ENCODE measurements around the gene GJD4. TPM values are rescaled to one million over a fixed set of nuclear protein-coding genes. Genes with fewer than 3 reads are reported as not detected.

Gene GJD4
- total RNA-seq, 1 experiment from 2014 or later: 0.33 TPM

- Histone ChIP-seq H2AFZ (ENCODE audit: low read length) (no peak overlapping the region), H3K9me2 (replicated peaks; ENCODE audit: low read length) (no peaks in the 10 kb centered on the region), H3K27ac (ENCODE audit: low read length) (no peak overlapping the region), H3K4me1 (ENCODE audit: insufficient read depth, low read length) (no peaks in the 10 kb centered on the region), H3K9ac (ENCODE audit: low read length) (no peak overlapping the region), H3K36me3 (ENCODE audit: low read depth, low read length) (no peaks in the 10 kb centered on the region), H3K9me3 (ENCODE audit: low read length) (no peaks in the 10 kb centered on the region), H3K4me3 (ENCODE audit: low read length) (no peak overlapping the region), H3K79me2 (ENCODE audit: low read length) (no peaks in the 10 kb centered on the region), H3K27me3 (ENCODE audit: low read length) (no peaks in the 10 kb centered on the region), H3K4me2 (ENCODE audit: low read length) (no peak overlapping the region), H4K20me1 (ENCODE audit: low read length) (no peaks in the 10 kb centered on the region), H3F3A (ENCODE audit: low read length, unreplicated experiment) (no peaks in the 10 kb centered on the region)
- intact Hi-C loops (cut with micrococcal nuclease): no loop called here
- ATAC-seq: no peak
- DNase-seq: no peak
- no TSS peak for BruUV-seq (replicated peaks)
- ChIA-PET CTCF (interaction anchor here (0.7 to 0.9 kb wide), 2 partner anchors 17 to 26 kb away, joined by 3 to 4 read pairs; no protein-coding TSS in a partner anchor), POLR2A (ENCODE audit: unreplicated experiment) (no interaction called here)
- no peak for TF ChIP-seq CTCF (conservative IDR thresholded peaks at IDR 0.05; ENCODE audit: low read depth, low read length)
These were observed 16.3 kb upstream of the GJD4 start for GRCh38 chr10:35588836-35589235.

DNA sequence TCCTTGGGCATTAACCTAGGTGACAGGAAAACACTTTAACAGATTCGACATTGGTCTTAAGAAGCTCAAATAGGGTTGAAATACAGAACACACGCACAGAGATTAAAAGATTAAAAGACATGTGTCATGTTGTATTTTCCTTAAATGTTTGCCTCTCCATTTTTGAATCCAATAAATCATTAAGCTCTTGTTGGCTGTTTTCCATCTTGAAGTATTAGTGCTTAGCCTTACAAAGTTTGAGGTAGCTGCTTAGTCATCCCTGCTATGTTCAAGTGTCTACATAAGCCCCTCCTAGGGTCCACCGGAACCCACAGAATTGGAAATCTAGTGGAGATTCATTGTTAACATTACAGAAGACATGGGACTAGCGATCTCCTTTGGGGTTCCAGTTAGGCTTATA lies 12.7 kb upstream of the GJD4 start:
- H3K27me3 ChIP-seq (ENCODE audit: low read length): no peaks in the 10 kb centered on the region
- H3K4me3 ChIP-seq (ENCODE audit: low read length): no peak overlapping the region
- no peaks in the 10 kb centered on the region for H3K9me2 ChIP-seq (replicated peaks; ENCODE audit: low read length)
- intact Hi-C loops (cut with micrococcal nuclease): no loop called here
- ChIA-PET CTCF (no interaction called here), POLR2A (ENCODE audit: unreplicated experiment) (interaction anchor here (0.5 kb wide), 1 partner anchor 1056 kb away, joined by 3 read pairs; no protein-coding TSS in a partner anchor)
- no peak overlapping the region for H2AFZ ChIP-seq (ENCODE audit: low read length)
- no peak overlapping the region for H3K4me2 ChIP-seq (ENCODE audit: low read length)
- no peak overlapping the region for H3K27ac ChIP-seq (ENCODE audit: low read length)
- H4K20me1 ChIP-seq (ENCODE audit: low read length): no peaks in the 10 kb centered on the region
- H3K9ac ChIP-seq (ENCODE audit: low read length): no peak overlapping the region
- H3F3A ChIP-seq (ENCODE audit: low read length, unreplicated experiment): no peaks in the 10 kb centered on the region
- DNase-seq (peak; percentile 40), ATAC-seq (no peak)
- H3K4me1 ChIP-seq (ENCODE audit: insufficient read depth, low read length): no peaks in the 10 kb centered on the region
- no peaks in the 10 kb centered on the region for H3K36me3 ChIP-seq (ENCODE audit: low read depth, low read length)
- no TSS peak for BruUV-seq (replicated peaks)
- no peak for TF ChIP-seq EZH2phosphoT487 (IDR thresholded peaks at IDR 0.05; ENCODE audit: borderline replicate concordance, low read length)
- TF ChIP-seq EZH2 (IDR thresholded peaks at IDR 0.05; ENCODE audit: low read length, unreplicated experiment): no peak
- TF ChIP-seq CTCF (conservative IDR thresholded peaks at IDR 0.05; ENCODE audit: low read depth, low read length): no peak
- no peaks in the 10 kb centered on the region for H3K79me2 ChIP-seq (ENCODE audit: low read length)
- no peaks in the 10 kb centered on the region for H3K9me3 ChIP-seq (ENCODE audit: low read length)

DNA sequence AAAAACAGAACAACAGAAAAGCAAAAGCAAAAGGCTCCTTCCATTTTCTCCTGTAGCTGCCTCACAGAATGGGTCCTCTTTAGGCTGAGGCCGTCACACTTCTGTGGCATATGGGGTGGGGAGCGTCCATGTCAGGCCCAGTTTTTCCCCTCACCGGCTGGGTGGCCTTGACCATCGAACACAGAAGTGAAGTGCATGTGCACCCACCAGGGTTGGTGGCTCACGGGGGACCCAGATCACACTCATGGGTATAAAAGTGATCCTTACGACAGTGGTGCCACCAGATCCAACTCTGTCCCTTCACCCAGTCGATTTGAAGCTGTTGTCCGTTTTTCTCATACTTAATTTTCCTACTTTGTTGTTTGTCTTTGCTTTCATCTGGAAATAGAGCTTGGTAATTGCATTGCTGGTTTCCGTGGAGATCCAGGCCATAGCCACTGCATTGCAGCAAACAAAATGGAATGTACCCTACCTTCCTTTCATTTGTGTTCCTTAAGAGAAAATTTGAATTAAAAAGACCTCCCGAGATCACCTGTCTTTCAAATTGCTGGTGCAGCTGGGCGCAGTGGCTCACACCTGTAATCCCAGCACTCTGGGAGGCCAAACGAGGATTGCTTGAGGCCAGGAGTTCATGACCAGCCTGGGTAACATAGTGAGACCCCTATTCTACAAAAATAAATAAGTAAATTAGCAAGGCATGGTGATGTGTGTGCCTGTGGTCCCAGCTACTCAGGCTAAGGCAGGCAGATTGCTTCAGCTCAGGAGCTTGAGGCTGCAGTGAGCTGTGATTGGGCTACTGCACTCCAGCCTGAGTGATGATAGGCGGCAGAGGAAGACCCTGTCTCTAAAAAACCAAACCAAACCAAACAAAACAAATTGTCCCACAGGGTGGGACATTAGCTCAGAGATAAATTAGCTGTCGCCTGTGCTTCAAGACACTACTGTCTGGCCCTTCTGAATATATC lies 10.7 kb upstream of the GJD4 start:
- no peak overlapping the region for H2AFZ ChIP-seq (ENCODE audit: low read length)
- ChIA-PET CTCF (interaction anchor here (0.7 kb wide), 1 partner anchor 32 kb away, joined by 3 read pairs; no protein-coding TSS in a partner anchor), POLR2A (ENCODE audit: unreplicated experiment) (interaction anchor here (0.6 kb wide), 1 partner anchor 15 kb away, joined by 4 read pairs; no protein-coding TSS in a partner anchor)
- no peaks in the 10 kb centered on the region for H3K9me2 ChIP-seq (replicated peaks; ENCODE audit: low read length)
- H3K4me3 ChIP-seq (ENCODE audit: low read length): no peak overlapping the region
- H4K20me1 ChIP-seq (ENCODE audit: low read length): no peaks in the 10 kb centered on the region
- intact Hi-C loops (cut with micrococcal nuclease): no loop called here
- no peak overlapping the region for H3K9ac ChIP-seq (ENCODE audit: low read length)
- DNase-seq (no peak), ATAC-seq (no peak)
- no peak for TF ChIP-seq EZH2phosphoT487 (IDR thresholded peaks at IDR 0.05; ENCODE audit: borderline replicate concordance, low read length)
- no peak for TF ChIP-seq EZH2 (IDR thresholded peaks at IDR 0.05; ENCODE audit: low read length, unreplicated experiment)
- TF ChIP-seq CTCF (conservative IDR thresholded peaks at IDR 0.05; ENCODE audit: low read depth, low read length): no peak
- H3F3A ChIP-seq (ENCODE audit: low read length, unreplicated experiment): no peaks in the 10 kb centered on the region
- H3K9me3 ChIP-seq (ENCODE audit: low read length): no peaks in the 10 kb centered on the region
- H3K27ac ChIP-seq (ENCODE audit: low read length): no peak overlapping the region
- H3K36me3 ChIP-seq (ENCODE audit: low read depth, low read length): no peaks in the 10 kb centered on the region
- H3K4me2 ChIP-seq (ENCODE audit: low read length): no peak overlapping the region
- no peaks in the 10 kb centered on the region for H3K27me3 ChIP-seq (ENCODE audit: low read length)
- H3K79me2 ChIP-seq (ENCODE audit: low read length): no peaks in the 10 kb centered on the region
- H3K4me1 ChIP-seq (ENCODE audit: insufficient read depth, low read length): no peaks in the 10 kb centered on the region
- BruUV-seq (replicated peaks): no TSS peak
